ENCODE data around the gene STAT3. TPM values are rescaled to one million over a fixed set of nuclear protein-coding genes. Genes with fewer than 3 reads are reported as not detected.

STAT3 gene
- total RNA-seq, 1 donor from 2014 or later, result 41.2 TPM

GRCh38 chr17:42283241-42284023 lies 104.8 kb downstream of the STAT3 start:
- Mint-ChIP-seq H3K36me3 (ENCODE audit: insufficient read depth) (no peaks in the 10 kb centered on the region), H3K9me3 (ENCODE audit: low read depth) (no peaks in the 10 kb centered on the region), H3K4me1 (ENCODE audit: low read depth) (peaks cover 1% of the 10 kb centered on the region), H3K4me3 (ENCODE audit: low read depth) (no peak overlapping the region), H3K27me3 (peaks cover 26% of the 10 kb centered on the region), H3K27ac (no peak overlapping the region)
- DNase-seq (ENCODE audit: low spot score, unreplicated experiment), result no peak
- no peak for TF ChIP-seq CTCF (IDR thresholded peaks at IDR 0.05; ENCODE audit: unreplicated experiment)

- Mint-ChIP-seq H3K9me3 (ENCODE audit: low read depth) (no peaks in the 10 kb centered on the region), H3K36me3 (ENCODE audit: insufficient read depth) (no peaks in the 10 kb centered on the region), H3K27me3 (peaks cover 22% of the 10 kb centered on the region), H3K4me1 (ENCODE audit: low read depth) (peaks cover 3% of the 10 kb centered on the region), H3K27ac (no peak overlapping the region), H3K4me3 (ENCODE audit: low read depth) (no peak overlapping the region)
- no peak for DNase-seq (ENCODE audit: low spot score, unreplicated experiment)
- no peak for TF ChIP-seq CTCF (IDR thresholded peaks at IDR 0.05; ENCODE audit: unreplicated experiment)
Measured at GRCh38 chr17:42282478-42283080, 105.7 kb downstream of the STAT3 start.

- H3K27ac Mint-ChIP-seq, result no peak overlapping the region
- H3K4me1 Mint-ChIP-seq (ENCODE audit: low read depth), result peaks cover 9% of the 10 kb centered on the region
- H3K36me3 Mint-ChIP-seq (ENCODE audit: insufficient read depth), result no peaks in the 10 kb centered on the region
Measured at GRCh38 chr17:42281571-42282096, 106.6 kb downstream of the STAT3 start.

GRCh38 chr17:42279776-42280630 lies 108.2 kb downstream of the STAT3 start:
- Mint-ChIP-seq H3K27me3 (peaks cover 5% of the 10 kb centered on the region), H3K4me1 (ENCODE audit: low read depth) (peaks cover 13% of the 10 kb centered on the region), H3K4me3 (ENCODE audit: low read depth) (no peak overlapping the region), H3K9me3 (ENCODE audit: low read depth) (no peaks in the 10 kb centered on the region), H3K36me3 (ENCODE audit: insufficient read depth) (no peaks in the 10 kb centered on the region), H3K27ac (no peak overlapping the region)
- TF ChIP-seq CTCF (IDR thresholded peaks at IDR 0.05; ENCODE audit: unreplicated experiment), result no peak
- DNase-seq (ENCODE audit: low spot score, unreplicated experiment), result no peak

More at GRCh38 chr17:42281571-42282096, 106.6 kb downstream of the STAT3 start:
- H3K9me3 Mint-ChIP-seq (ENCODE audit: low read depth), result no peaks in the 10 kb centered on the region
- TF ChIP-seq CTCF (IDR thresholded peaks at IDR 0.05; ENCODE audit: unreplicated experiment), result no peak
- DNase-seq (ENCODE audit: low spot score, unreplicated experiment), result no peak
- no peak overlapping the region for H3K4me3 Mint-ChIP-seq (ENCODE audit: low read depth)
- H3K27me3 Mint-ChIP-seq, result peaks cover 13% of the 10 kb centered on the region

- no peak for DNase-seq (ENCODE audit: low spot score, unreplicated experiment)
- Mint-ChIP-seq H3K36me3 (ENCODE audit: insufficient read depth) (no peaks in the 10 kb centered on the region), H3K4me3 (ENCODE audit: low read depth) (peak overlapping the region; percentile 70), H3K27me3 (no peaks in the 10 kb centered on the region), H3K4me1 (ENCODE audit: low read depth) (peaks cover 23% of the 10 kb centered on the region), H3K27ac (peak overlapping the region; percentile 95), H3K9me3 (ENCODE audit: low read depth) (no peaks in the 10 kb centered on the region)
- no peak for TF ChIP-seq CTCF (IDR thresholded peaks at IDR 0.05; ENCODE audit: unreplicated experiment)
Measured at GRCh38 chr17:42277342-42277712, 110.9 kb downstream of the STAT3 start.
